Neural progenitor cell (in vitro differentiated cells): ENCODE results near the gene DAPK3. TPM values are rescaled to one million over a fixed set of nuclear protein-coding genes. Genes with fewer than 3 reads are reported as not detected.

ENCODE experiments used
- DNase-seq: peaks from one replicate; pipeline ENCODE4 v3.0.0-alpha.2; 2016; ENCODE audit warnings: low spot score
- H2AFZ ChIP-seq: fragments of 200-600 bp; sonication (generic); replicated peaks from 2 replicates; pipeline ENCODE4 v1.6.1; 2016; ENCODE audit warnings: antibody characterized with exemption
- H3F3A ChIP-seq: fragments of 200-600 bp; sonication (generic); 2 replicates; pipeline ENCODE4 v1.6.1; 2016; ENCODE audit warnings: antibody characterized with exemption, low read depth
- H3K27ac ChIP-seq: fragments of 200-600 bp; sonication (generic); 2 replicates; pipeline ENCODE4 v1.5.1; 2016; ENCODE audit warnings: mild to moderate bottlenecking
- H3K27me3 ChIP-seq: fragments of 200-600 bp; sonication (generic); 2 replicates; pipeline ENCODE4 v1.6.1; 2016; ENCODE audit warnings: mild to moderate bottlenecking, moderate library complexity
- H3K36me3 ChIP-seq: fragments of 200-600 bp; sonication (generic); 2 replicates; pipeline ENCODE4 v1.5.1; 2016
- H3K4me1 ChIP-seq: fragments of 200-600 bp; sonication (generic); 2 replicates; pipeline ENCODE4 v1.6.1; 2016; ENCODE audit warnings: mixed run types
- H3K4me2 ChIP-seq: fragments of 200-600 bp; sonication (generic); 2 replicates; pipeline ENCODE4 v1.6.1; 2016
- H3K4me3 ChIP-seq: fragments of 200-600 bp; sonication (generic); 2 replicates; pipeline ENCODE4 v1.5.1; 2016
- H3K79me2 ChIP-seq: fragments of 200-600 bp; sonication (generic); 2 replicates; pipeline ENCODE4 v1.6.1; 2016; ENCODE audit warnings: low read depth
- H3K9ac ChIP-seq: fragments of 200-600 bp; sonication (generic); 2 replicates; pipeline ENCODE4 v1.6.1; 2016
- H3K9me3 ChIP-seq: fragments of 200-600 bp; sonication (generic); 2 replicates; pipeline ENCODE4 v1.5.1; 2016; ENCODE audit warnings: low read depth
- H4K20me1 ChIP-seq: fragments of 200-600 bp; sonication (generic); 2 replicates; pipeline ENCODE4 v1.6.1; 2016; ENCODE audit warnings: low read depth
- H3K27ac Mint-ChIP-seq: 3 replicates; pipeline ENCODE4 v1.8.0; 2021; ENCODE audit warnings: mixed read lengths
- H3K27me3 Mint-ChIP-seq: 2 replicates; pipeline ENCODE4 v1.8.0; 2022; ENCODE audit warnings: low read depth, mild to moderate bottlenecking, inconsistent platforms, moderate library complexity, mixed read lengths; ENCODE audit not compliant: insufficient read depth
- H3K36me3 Mint-ChIP-seq: 3 replicates; pipeline ENCODE4 v1.8.0; 2021; ENCODE audit warnings: mixed read lengths
- H3K4me1 Mint-ChIP-seq: 3 replicates; pipeline ENCODE4 v1.8.0; 2021; ENCODE audit warnings: mixed read lengths
- H3K4me3 Mint-ChIP-seq: 3 replicates; pipeline ENCODE4 v1.8.0; 2021; ENCODE audit warnings: mild to moderate bottlenecking, moderate library complexity, mixed read lengths
- H3K9me3 Mint-ChIP-seq: 3 replicates; pipeline ENCODE4 v1.8.0; 2020; ENCODE audit warnings: mixed read lengths
- EZH2 ChIP-seq: fragments of 200-600 bp; sonication (generic); IDR thresholded peaks from 2 replicates; pipeline ENCODE4 v1.6.1; 2017; ENCODE audit warnings: antibody characterized with exemption, mild to moderate bottlenecking, moderate library complexity
- EZH2phosphoT487 ChIP-seq: fragments of 200-600 bp; sonication (generic); IDR thresholded peaks from 2 replicates; pipeline ENCODE4 v1.6.1; 2017; ENCODE audit warnings: antibody characterized with exemption
- total RNA-seq: library from RNA; depleted of rRNA; stranded (reverse); fragments of >200 nt; gene quantifications from 2 replicates; pipeline ENCODE4 v1.2.3, GENCODE V29; 2015; ENCODE audit warnings: low replicate concordance
- TF ChIP-seq, protein P1 (sequence below): fragments of 200-600 bp; sonication (generic); IDR thresholded peaks from 2 replicates; pipeline ENCODE4 v1.5.1; 2017; ENCODE audit warnings: antibody characterized with exemption, mild to moderate bottlenecking

DAPK3 gene
- total RNA-seq, 1 donor from 2014 or later = 33.7 TPM

DNA sequence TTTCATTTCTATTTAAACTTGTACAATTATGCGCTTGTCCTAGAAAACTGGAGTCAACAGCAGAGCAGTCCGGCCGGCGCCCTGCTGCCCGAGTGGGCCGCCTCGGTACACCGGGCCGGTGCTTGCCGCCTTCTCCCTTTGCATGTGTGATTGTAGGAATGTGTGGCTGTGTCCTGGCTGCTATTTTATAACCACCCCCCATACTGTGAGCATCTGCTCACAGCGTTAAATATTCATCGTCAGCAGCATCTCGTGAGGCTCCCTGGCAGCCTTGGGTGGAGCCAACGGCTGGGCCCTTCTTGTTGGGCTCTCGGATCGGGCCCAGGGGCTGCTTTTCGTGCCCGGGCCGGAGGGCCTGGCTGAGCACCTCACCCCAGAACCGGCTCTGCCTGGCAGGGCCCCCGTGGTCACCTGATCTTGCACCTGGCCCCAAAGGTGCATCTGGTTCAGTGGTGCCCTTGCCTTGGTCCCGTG is 47.3 kb upstream of the DAPK3 start:
- Histone ChIP-seq H2AFZ (no peak overlapping the region), H3K4me1 (no peaks in the 10 kb centered on the region), H3K27me3 (no peaks in the 10 kb centered on the region), H3K9me3 (no peaks in the 10 kb centered on the region), H4K20me1 (peaks cover 74% of the 10 kb centered on the region), H3K27ac (no peak overlapping the region), H3F3A (no peaks in the 10 kb centered on the region), H3K79me2 (peaks cover 93% of the 10 kb centered on the region), H3K4me3 (no peak overlapping the region), H3K36me3 (no peaks in the 10 kb centered on the region), H3K4me2 (no peak overlapping the region), H3K9ac (no peak overlapping the region)
- H3K27me3 Mint-ChIP-seq = no peaks in the 10 kb centered on the region
- H3K36me3 Mint-ChIP-seq = peaks cover 8% of the 10 kb centered on the region
- H3K9me3 Mint-ChIP-seq = no peaks in the 10 kb centered on the region
- TF ChIP-seq, protein P1, sequence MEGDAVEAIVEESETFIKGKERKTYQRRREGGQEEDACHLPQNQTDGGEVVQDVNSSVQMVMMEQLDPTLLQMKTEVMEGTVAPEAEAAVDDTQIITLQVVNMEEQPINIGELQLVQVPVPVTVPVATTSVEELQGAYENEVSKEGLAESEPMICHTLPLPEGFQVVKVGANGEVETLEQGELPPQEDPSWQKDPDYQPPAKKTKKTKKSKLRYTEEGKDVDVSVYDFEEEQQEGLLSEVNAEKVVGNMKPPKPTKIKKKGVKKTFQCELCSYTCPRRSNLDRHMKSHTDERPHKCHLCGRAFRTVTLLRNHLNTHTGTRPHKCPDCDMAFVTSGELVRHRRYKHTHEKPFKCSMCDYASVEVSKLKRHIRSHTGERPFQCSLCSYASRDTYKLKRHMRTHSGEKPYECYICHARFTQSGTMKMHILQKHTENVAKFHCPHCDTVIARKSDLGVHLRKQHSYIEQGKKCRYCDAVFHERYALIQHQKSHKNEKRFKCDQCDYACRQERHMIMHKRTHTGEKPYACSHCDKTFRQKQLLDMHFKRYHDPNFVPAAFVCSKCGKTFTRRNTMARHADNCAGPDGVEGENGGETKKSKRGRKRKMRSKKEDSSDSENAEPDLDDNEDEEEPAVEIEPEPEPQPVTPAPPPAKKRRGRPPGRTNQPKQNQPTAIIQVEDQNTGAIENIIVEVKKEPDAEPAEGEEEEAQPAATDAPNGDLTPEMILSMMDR = no peak
- TF ChIP-seq EZH2phosphoT487 = no peak
- TF ChIP-seq EZH2 = no peak
- DNase-seq = no peak
- H3K4me1 Mint-ChIP-seq = no peaks in the 10 kb centered on the region
- no peak overlapping the region for H3K27ac Mint-ChIP-seq
- H3K4me3 Mint-ChIP-seq = no peak overlapping the region

DNA sequence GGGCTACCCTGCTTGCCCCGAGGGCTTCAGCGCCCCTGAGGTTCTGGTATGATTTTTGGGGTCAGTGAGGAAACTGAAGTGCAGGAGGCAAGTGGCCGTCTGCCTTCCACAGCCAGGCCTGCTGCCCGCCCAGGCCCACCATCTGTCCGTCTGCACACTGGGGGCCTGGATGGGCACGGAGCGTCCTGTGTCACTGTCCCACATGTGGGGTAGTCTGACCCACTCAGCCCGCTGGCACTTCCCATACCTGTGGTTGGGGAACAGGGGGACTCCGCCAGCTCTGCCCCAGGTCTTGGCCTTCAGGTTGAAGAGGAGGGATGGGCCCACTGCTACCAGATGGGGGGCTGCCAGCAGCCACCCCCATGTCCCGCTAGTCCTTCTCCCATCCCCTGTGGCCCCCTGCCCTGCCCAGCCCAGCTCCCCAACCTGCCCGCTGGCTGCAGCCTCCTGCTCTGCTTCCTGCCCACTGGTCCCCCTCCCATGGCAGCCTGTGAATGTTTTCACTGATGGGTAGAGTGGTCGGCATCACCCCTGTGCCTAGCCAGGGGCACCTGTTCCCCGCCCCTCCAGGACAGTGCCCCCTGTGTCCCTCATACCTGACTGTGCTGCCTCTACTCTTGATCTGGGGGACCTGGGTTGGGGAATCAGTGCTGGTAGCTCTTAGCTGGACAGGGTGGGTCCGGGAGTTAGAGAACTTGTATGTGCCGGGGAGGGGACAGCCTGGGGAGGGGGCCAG is 46.2 kb upstream of the DAPK3 start:
- no peaks in the 10 kb centered on the region for H3K4me1 Mint-ChIP-seq
- Histone ChIP-seq H3K27me3 (no peaks in the 10 kb centered on the region), H3K27ac (no peak overlapping the region), H3K4me2 (no peak overlapping the region), H2AFZ (no peak overlapping the region), H3K4me3 (no peak overlapping the region), H3K79me2 (peaks cover 91% of the 10 kb centered on the region), H3F3A (no peaks in the 10 kb centered on the region), H3K4me1 (no peaks in the 10 kb centered on the region), H3K9me3 (no peaks in the 10 kb centered on the region), H3K36me3 (no peaks in the 10 kb centered on the region), H4K20me1 (peaks cover 72% of the 10 kb centered on the region), H3K9ac (no peak overlapping the region)
- no peak overlapping the region for H3K4me3 Mint-ChIP-seq
- no peak overlapping the region for H3K27ac Mint-ChIP-seq
- TF ChIP-seq, protein P1 = no peak
- TF ChIP-seq EZH2 (no peak), EZH2phosphoT487 (no peak)
- H3K9me3 Mint-ChIP-seq = no peaks in the 10 kb centered on the region
- DNase-seq = no peak
- peaks cover 3% of the 10 kb centered on the region for H3K27me3 Mint-ChIP-seq
- peaks cover 9% of the 10 kb centered on the region for H3K36me3 Mint-ChIP-seq

DNA sequence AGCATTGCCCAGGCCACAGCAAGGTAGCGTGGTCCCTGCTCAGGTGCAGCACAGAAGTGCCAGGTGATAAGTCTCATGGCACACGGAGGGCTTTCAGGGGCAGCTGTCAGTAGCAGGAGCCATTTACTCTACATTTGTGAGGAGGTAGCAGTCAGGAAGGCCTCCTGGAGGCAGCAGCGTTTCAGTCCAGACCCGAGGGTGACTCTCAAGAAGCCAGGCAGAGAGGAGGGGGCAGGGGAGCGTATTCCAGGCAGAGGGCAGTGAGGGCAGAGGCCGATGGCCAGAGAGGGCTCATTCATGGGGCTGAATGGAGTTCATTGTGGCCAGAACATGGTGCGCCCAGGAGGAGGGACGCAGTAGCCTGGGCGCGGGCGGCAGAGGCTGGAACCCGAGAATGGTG is 45.6 kb upstream of the DAPK3 start:
- Histone ChIP-seq H3K9ac (no peak overlapping the region), H3F3A (no peaks in the 10 kb centered on the region), H3K27ac (no peak overlapping the region), H3K4me1 (no peaks in the 10 kb centered on the region), H4K20me1 (peaks cover 75% of the 10 kb centered on the region), H3K79me2 (peaks cover 87% of the 10 kb centered on the region), H3K4me2 (no peak overlapping the region), H3K36me3 (no peaks in the 10 kb centered on the region), H3K27me3 (no peaks in the 10 kb centered on the region), H2AFZ (no peak overlapping the region), H3K9me3 (no peaks in the 10 kb centered on the region), H3K4me3 (no peak overlapping the region)
- H3K4me1 Mint-ChIP-seq = no peaks in the 10 kb centered on the region
- peaks cover 7% of the 10 kb centered on the region for H3K36me3 Mint-ChIP-seq
- no peak for DNase-seq
- H3K9me3 Mint-ChIP-seq = no peaks in the 10 kb centered on the region
- no peak overlapping the region for H3K4me3 Mint-ChIP-seq
- peaks cover 3% of the 10 kb centered on the region for H3K27me3 Mint-ChIP-seq
- TF ChIP-seq EZH2 = no peak
- TF ChIP-seq, protein P1 = no peak
- TF ChIP-seq EZH2phosphoT487 = no peak
- H3K27ac Mint-ChIP-seq = no peak overlapping the region
